Parathyroid adenoma (tissue), 2 donors: Measurements from ENCODE around the gene IGSF9.

Experiments
- H2AFZ ChIP-seq: fragments of 300-600 bp; sonication (generic); one replicate; pipeline ENCODE4 v1.7.0; 2017; ENCODE audit warnings: antibody characterized with exemption, mild to moderate bottlenecking
- H3K27ac ChIP-seq: fragments of 300-600 bp; sonication (generic); one replicate; pipeline ENCODE4 v1.7.0; 2017
- H3K27me3 ChIP-seq: fragments of 300-600 bp; sonication (generic); one replicate; pipeline ENCODE4 v1.7.0; 2017; ENCODE audit warnings: low read length; ENCODE audit not compliant: control insufficient read depth, insufficient read depth
- H3K36me3 ChIP-seq: fragments of 300-600 bp; sonication (generic); one replicate; pipeline ENCODE4 v1.7.0; 2017; ENCODE audit warnings: low read length; ENCODE audit not compliant: control insufficient read depth, insufficient read depth
- H3K4me1 ChIP-seq: fragments of 300-600 bp; sonication (generic); one replicate; pipeline ENCODE4 v1.7.0; 2017; ENCODE audit warnings: control low read depth
- H3K4me2 ChIP-seq: fragments of 300-600 bp; sonication (generic); one replicate; pipeline ENCODE4 v1.7.0; 2017; ENCODE audit warnings: low read length
- H3K4me3 ChIP-seq: fragments of 300-600 bp; sonication (generic); one replicate; pipeline ENCODE4 v1.7.0; 2017; ENCODE audit warnings: low read depth, low read length
- H3K79me2 ChIP-seq: fragments of 300-600 bp; sonication (generic); one replicate; pipeline ENCODE4 v1.7.0; 2017; ENCODE audit warnings: control low read depth
- H3K9ac ChIP-seq: fragments of 300-600 bp; sonication (generic); one replicate; pipeline ENCODE4 v1.7.0; 2017; ENCODE audit warnings: mild to moderate bottlenecking
- H3K9me3 ChIP-seq: fragments of 300-600 bp; sonication (generic); one replicate; pipeline ENCODE4 v1.7.0; 2017; ENCODE audit warnings: low read length; ENCODE audit not compliant: control insufficient read depth
- TF ChIP-seq, protein P1 (sequence below): fragments of 300-600 bp; sonication (generic); IDR thresholded peaks from one replicate; pipeline ENCODE4 v1.7.0; 2017; ENCODE audit warnings: antibody characterized with exemption, mild to moderate bottlenecking
- donor health status: primary hyperparathyroidism.

IGSF9 gene

GRCh38 chr1:159927849-159928431 is 17.5 kb downstream of the IGSF9 start:
- peaks cover 11% of the 10 kb centered on the region for H3K4me1 ChIP-seq
- no peak overlapping the region for H3K27ac ChIP-seq
- H2AFZ ChIP-seq, result no peak overlapping the region
- no peaks in the 10 kb centered on the region for H3K9me3 ChIP-seq
- TF ChIP-seq, protein P1, sequence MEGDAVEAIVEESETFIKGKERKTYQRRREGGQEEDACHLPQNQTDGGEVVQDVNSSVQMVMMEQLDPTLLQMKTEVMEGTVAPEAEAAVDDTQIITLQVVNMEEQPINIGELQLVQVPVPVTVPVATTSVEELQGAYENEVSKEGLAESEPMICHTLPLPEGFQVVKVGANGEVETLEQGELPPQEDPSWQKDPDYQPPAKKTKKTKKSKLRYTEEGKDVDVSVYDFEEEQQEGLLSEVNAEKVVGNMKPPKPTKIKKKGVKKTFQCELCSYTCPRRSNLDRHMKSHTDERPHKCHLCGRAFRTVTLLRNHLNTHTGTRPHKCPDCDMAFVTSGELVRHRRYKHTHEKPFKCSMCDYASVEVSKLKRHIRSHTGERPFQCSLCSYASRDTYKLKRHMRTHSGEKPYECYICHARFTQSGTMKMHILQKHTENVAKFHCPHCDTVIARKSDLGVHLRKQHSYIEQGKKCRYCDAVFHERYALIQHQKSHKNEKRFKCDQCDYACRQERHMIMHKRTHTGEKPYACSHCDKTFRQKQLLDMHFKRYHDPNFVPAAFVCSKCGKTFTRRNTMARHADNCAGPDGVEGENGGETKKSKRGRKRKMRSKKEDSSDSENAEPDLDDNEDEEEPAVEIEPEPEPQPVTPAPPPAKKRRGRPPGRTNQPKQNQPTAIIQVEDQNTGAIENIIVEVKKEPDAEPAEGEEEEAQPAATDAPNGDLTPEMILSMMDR, result no peak
- no peaks in the 10 kb centered on the region for H3K36me3 ChIP-seq
- H3K4me3 ChIP-seq, result no peak overlapping the region
- no peaks in the 10 kb centered on the region for H3K27me3 ChIP-seq
- no peaks in the 10 kb centered on the region for H3K79me2 ChIP-seq
- H3K4me2 ChIP-seq, result no peak overlapping the region
- H3K9ac ChIP-seq, result no peak overlapping the region

- TF ChIP-seq, protein P1, result no peak
- Histone ChIP-seq H3K9me3 (no peaks in the 10 kb centered on the region), H3K27ac (no peak overlapping the region), H3K4me2 (no peak overlapping the region), H3K4me1 (peaks cover 13% of the 10 kb centered on the region), H3K36me3 (no peaks in the 10 kb centered on the region), H3K79me2 (no peaks in the 10 kb centered on the region), H2AFZ (no peak overlapping the region), H3K9ac (no peak overlapping the region), H3K4me3 (no peak overlapping the region), H3K27me3 (no peaks in the 10 kb centered on the region)
Observed at GRCh38 chr1:159927211-159927848, 18.1 kb downstream of the IGSF9 start.

- no peaks in the 10 kb centered on the region for H3K36me3 ChIP-seq
- peaks cover 13% of the 10 kb centered on the region for H3K4me1 ChIP-seq
- peak overlapping the region; percentile 80 for H2AFZ ChIP-seq
- H3K79me2 ChIP-seq, result no peaks in the 10 kb centered on the region
- H3K4me3 ChIP-seq, result peak overlapping the region; percentile 85
- no peaks in the 10 kb centered on the region for H3K27me3 ChIP-seq
- peak overlapping the region; percentile 58 for H3K4me2 ChIP-seq
- TF ChIP-seq, protein P1, result no peak
- H3K27ac ChIP-seq, result peak overlapping the region; percentile 84
- peak overlapping the region; percentile 11 for H3K9ac ChIP-seq
- H3K9me3 ChIP-seq, result no peaks in the 10 kb centered on the region
Observed at GRCh38 chr1:159925719-159926078, 19.7 kb downstream of the IGSF9 start.

- TF ChIP-seq, protein P1, result no peak
- peaks cover 13% of the 10 kb centered on the region for H3K4me1 ChIP-seq
Observed at GRCh38 chr1:159924791-159925718, 20.4 kb downstream of the IGSF9 start, which contains the start of gene TAGLN2. TAGLN2 (minus strand) TSS chr1:159925507; CDS start chr1:159920509, 4,998 bp downstream.

More at GRCh38 chr1:159924791-159925718, 20.4 kb downstream of the IGSF9 start, which contains the start of gene TAGLN2:
- H3K27me3 ChIP-seq, result no peaks in the 10 kb centered on the region
- peak within 1 kb of the TSS; percentile 84 for H3K27ac ChIP-seq
- H3K9ac ChIP-seq, result peak within 1 kb of the TSS; percentile 76
- no peaks in the 10 kb centered on the region for H3K79me2 ChIP-seq
- H3K36me3 ChIP-seq, result no peaks in the 10 kb centered on the region
- peak within 1 kb of the TSS; percentile 80 for H2AFZ ChIP-seq
- peak within 1 kb of the TSS; percentile 58 for H3K4me2 ChIP-seq
- H3K4me3 ChIP-seq, result peak within 1 kb of the TSS; percentile 85
- no peaks in the 10 kb centered on the region for H3K9me3 ChIP-seq
